ENCODE results near the gene SESTD1. TPM values are rescaled to one million over a fixed set of nuclear protein-coding genes. Genes with fewer than 3 reads are reported as not detected.

SESTD1 gene
- total and polyA plus RNA-seq, 2 of the 13 experiments (the other 11 are each of a cell fraction or from before 2014, with no cell fraction given) = 74.4 to 101 TPM

DNA sequence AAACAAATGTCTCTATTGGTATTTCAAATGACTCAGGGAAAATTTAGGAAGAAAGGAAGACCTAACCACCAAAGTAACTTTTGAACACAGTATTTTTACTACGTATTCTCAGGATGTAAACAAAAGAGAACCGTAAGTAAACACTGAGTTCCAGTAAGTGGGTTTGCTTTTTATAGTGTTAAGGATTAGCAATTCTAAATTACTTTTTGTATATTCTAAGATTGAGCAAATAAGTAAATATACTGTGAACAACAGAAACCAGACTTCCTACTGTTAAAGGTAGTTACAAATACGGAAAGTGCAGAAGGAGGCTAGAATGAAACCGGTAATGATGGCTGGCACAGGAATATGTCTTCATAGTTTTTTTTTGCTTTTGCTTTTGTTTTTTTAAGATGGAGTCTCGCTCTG lies 31.5 kb downstream of the SESTD1 start (continued):
- TF ChIP-seq, protein P1, sequence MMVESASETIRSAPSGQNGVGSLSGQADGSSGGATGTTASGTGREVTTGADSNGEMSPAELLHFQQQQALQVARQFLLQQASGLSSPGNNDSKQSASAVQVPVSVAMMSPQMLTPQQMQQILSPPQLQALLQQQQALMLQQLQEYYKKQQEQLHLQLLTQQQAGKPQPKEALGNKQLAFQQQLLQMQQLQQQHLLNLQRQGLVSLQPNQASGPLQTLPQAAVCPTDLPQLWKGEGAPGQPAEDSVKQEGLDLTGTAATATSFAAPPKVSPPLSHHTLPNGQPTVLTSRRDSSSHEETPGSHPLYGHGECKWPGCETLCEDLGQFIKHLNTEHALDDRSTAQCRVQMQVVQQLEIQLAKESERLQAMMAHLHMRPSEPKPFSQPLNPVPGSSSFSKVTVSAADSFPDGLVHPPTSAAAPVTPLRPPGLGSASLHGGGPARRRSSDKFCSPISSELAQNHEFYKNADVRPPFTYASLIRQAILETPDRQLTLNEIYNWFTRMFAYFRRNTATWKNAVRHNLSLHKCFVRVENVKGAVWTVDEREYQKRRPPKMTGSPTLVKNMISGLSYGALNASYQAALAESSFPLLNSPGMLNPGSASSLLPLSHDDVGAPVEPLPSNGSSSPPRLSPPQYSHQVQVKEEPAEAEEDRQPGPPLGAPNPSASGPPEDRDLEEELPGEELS (CRISPR knock-in tag; IDR thresholded peaks at IDR 0.05) = peak; percentile 69
- TF ChIP-seq SAP130 (CRISPR knock-in tag; IDR thresholded peaks at IDR 0.05; ENCODE audit: low read depth) (peak; percentile 59; the same call in 1 of the 2 replicates), E2F2 (CRISPR knock-in tag; IDR thresholded peaks at IDR 0.05; ENCODE audit: borderline replicate concordance) (no peak), ZZZ3 (CRISPR knock-in tag; IDR thresholded peaks at IDR 0.05; ENCODE audit: borderline replicate concordance) (no peak), SMAD1 (CRISPR knock-in tag; IDR thresholded peaks at IDR 0.05; ENCODE audit: borderline replicate concordance, low read depth) (no peak), AKAP8 (CRISPR knock-in tag; IDR thresholded peaks at IDR 0.05) (no peak), HINFP (CRISPR knock-in tag; IDR thresholded peaks at IDR 0.05; ENCODE audit: low read depth) (no peak), NR2F6 (IDR thresholded peaks at IDR 0.05) (0 out of 2 replicates have a peak, but pooled peaks have one; percentile 16), NR2F6 (CRISPR knock-in tag; IDR thresholded peaks at IDR 0.05) (no peak), SOX5 (CRISPR knock-in tag; IDR thresholded peaks at IDR 0.05; ENCODE audit: borderline replicate concordance) (peak; percentile 75), ZNF232 (CRISPR knock-in tag; IDR thresholded peaks at IDR 0.05; ENCODE audit: borderline replicate concordance) (no peak), ZNF569 (CRISPR knock-in tag; IDR thresholded peaks at IDR 0.05; ENCODE audit: borderline replicate concordance) (no peak), ZNF777 (CRISPR knock-in tag; IDR thresholded peaks at IDR 0.05) (no peak), PPARG (CRISPR knock-in tag; conservative IDR thresholded peaks at IDR 0.05) (peak; percentile 79), ELF3 (CRISPR knock-in tag; IDR thresholded peaks at IDR 0.05) (peak; percentile 73; the same call in 1 of the 2 replicates), NFYC (CRISPR knock-in tag; IDR thresholded peaks at IDR 0.05) (no peak), ZNF670 (CRISPR knock-in tag; IDR thresholded peaks at IDR 0.05; ENCODE audit: borderline replicate concordance) (no peak), RCOR2 (CRISPR knock-in tag; IDR thresholded peaks at IDR 0.05) (0 out of 2 replicates have a peak, but pooled peaks have one; percentile 31), MAZ (IDR thresholded peaks at IDR 0.05; ENCODE audit: borderline replicate concordance, low read depth, low read length) (no peak), MAZ (CRISPR knock-in tag; IDR thresholded peaks at IDR 0.05; ENCODE audit: low read depth) (no peak), REPIN1 (CRISPR knock-in tag; IDR thresholded peaks at IDR 0.05; ENCODE audit: borderline replicate concordance, low read depth) (no peak), MED1 (CRISPR knock-in tag; IDR thresholded peaks at IDR 0.05) (peak; percentile 64), EP300 (IDR thresholded peaks at IDR 0.05; ENCODE audit: low read depth in 2 of 2, low read length in 2 of 2) (peak in 1 of 2 experiments; percentile 91; a peak in 1 of 4 replicates), EP300 (CRISPR knock-in tag; IDR thresholded peaks at IDR 0.05; ENCODE audit: borderline replicate concordance) (peak; percentile 47; the same call in 1 of the 2 replicates)
- TF ChIP-seq, protein P2, sequence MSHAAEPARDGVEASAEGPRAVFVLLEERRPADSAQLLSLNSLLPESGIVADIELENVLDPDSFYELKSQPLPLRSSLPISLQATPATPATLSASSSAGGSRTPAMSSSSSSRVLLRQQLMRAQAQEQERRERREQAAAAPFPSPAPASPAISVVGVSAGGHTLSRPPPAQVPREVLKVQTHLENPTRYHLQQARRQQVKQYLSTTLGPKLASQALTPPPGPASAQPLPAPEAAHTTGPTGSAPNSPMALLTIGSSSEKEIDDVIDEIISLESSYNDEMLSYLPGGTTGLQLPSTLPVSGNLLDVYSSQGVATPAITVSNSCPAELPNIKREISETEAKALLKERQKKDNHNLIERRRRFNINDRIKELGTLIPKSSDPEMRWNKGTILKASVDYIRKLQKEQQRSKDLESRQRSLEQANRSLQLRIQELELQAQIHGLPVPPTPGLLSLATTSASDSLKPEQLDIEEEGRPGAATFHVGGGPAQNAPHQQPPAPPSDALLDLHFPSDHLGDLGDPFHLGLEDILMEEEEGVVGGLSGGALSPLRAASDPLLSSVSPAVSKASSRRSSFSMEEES (CRISPR knock-in tag; IDR thresholded peaks at IDR 0.05) = peak; percentile 50; the same call in 1 of the 2 replicates

Data from HepG2 (cell line).